Suprapubic skin (tissue), 3 donors: Measurements from ENCODE around the gene ZNF157.

ENCODE experiments used
- CTCF ChIP-seq, 2 donors: fragments of 200-600 bp in 1 of 2; fragments of 450-650 bp in 1 of 2; sonication (generic) in 1 of 2; IDR thresholded peaks; one replicate each; pipeline ENCODE4 v1.5.1; 2016 to 2019; ENCODE audit warnings: antibody characterized with exemption in 2 of 2, mild to moderate bottlenecking in 1 of 2, moderate library complexity in 1 of 2
- EP300 ChIP-seq: sonication (generic); formaldehyde crosslinking; IDR thresholded peaks from one replicate; pipeline ENCODE4 v1.6.1; 2017; ENCODE audit warnings: antibody characterized with exemption
- POLR2A ChIP-seq, 2 donors: fragments of 450-650 bp; IDR thresholded peaks; one replicate each; pipeline ENCODE4 v1.6.1; 2017; ENCODE audit warnings: antibody characterized with exemption in 2 of 2, mild to moderate bottlenecking in 2 of 2, moderate library complexity in 2 of 2

- TF ChIP-seq CTCF (IDR thresholded peaks at IDR 0.05) (no peak), EP300 (no peak), POLR2A (IDR thresholded peaks at IDR 0.05) (no peak)
These were observed 60.5 kb downstream of the ZNF157 start for GRCh38 chrX:47430925-47431324.
